ES-I3 (cell line): Measurements from ENCODE around the gene ST6GALNAC6.
"Not testable (repeated sequence)": the region's sequence is repeated elsewhere in the genome, so short reads cannot be mapped to it uniquely, and the experiment has no call there.

ENCODE experiments used
- H3K36me3 ChIP-seq: 2 replicates; pipeline ENCODE4 v1.6.1; 2013; ENCODE audit warnings: mild to moderate bottlenecking, low read length, control low read depth, moderate library complexity; ENCODE audit not compliant: insufficient read depth
- H3K4me1 ChIP-seq: 2 replicates; pipeline ENCODE4 v1.6.1; 2013; ENCODE audit warnings: mild to moderate bottlenecking, control low read depth, low read length; ENCODE audit not compliant: insufficient read depth
- H3K9ac ChIP-seq: 2 replicates; pipeline ENCODE4 v1.6.1; 2013; ENCODE audit warnings: low read depth, mild to moderate bottlenecking, low read length, moderate library complexity
- H3K9me3 ChIP-seq: 2 replicates; pipeline ENCODE4 v1.6.1; 2013; ENCODE audit warnings: mild to moderate bottlenecking, low read length, moderate library complexity; ENCODE audit not compliant: control insufficient read depth, insufficient read depth

ST6GALNAC6 gene

GRCh38 chr9:127871531-127871930 lies 27.9 kb downstream of the ST6GALNAC6 start:
- Histone ChIP-seq H3K4me1 (no peaks in the 10 kb centered on the region), H3K9ac (no peak overlapping the region)

GRCh38 chr9:127870887-127871286 lies 28.5 kb downstream of the ST6GALNAC6 start:
- Histone ChIP-seq H3K4me1 (no peaks in the 10 kb centered on the region), H3K36me3 (no peaks in the 10 kb centered on the region), H3K9me3 (no peaks in the 10 kb centered on the region), H3K9ac (no peak overlapping the region)

More at GRCh38 chr9:127871531-127871930, 27.9 kb downstream of the ST6GALNAC6 start:
- Histone ChIP-seq H3K36me3 (no peaks in the 10 kb centered on the region), H3K9me3 (no peaks in the 10 kb centered on the region)

- not testable (repeated sequence) for H3K36me3 ChIP-seq, H3K9ac ChIP-seq, H3K4me1 ChIP-seq, H3K9me3 ChIP-seq
These were observed 29.3 kb downstream of the ST6GALNAC6 start for GRCh38 chr9:127870153-127870491.

- H3K4me1 ChIP-seq: no peaks in the 10 kb centered on the region
- H3K36me3 ChIP-seq: no peaks in the 10 kb centered on the region; the same call in 1 of the 2 replicates
- H3K9me3 ChIP-seq: no peaks in the 10 kb centered on the region
- H3K9ac ChIP-seq: no peak overlapping the region
These were observed 29.9 kb downstream of the ST6GALNAC6 start for GRCh38 chr9:127869310-127870152.

- H3K4me1 ChIP-seq: no peaks in the 10 kb centered on the region
- H3K9ac ChIP-seq: no peak overlapping the region
- no peaks in the 10 kb centered on the region; the same call in 1 of the 2 replicates for H3K36me3 ChIP-seq
- no peaks in the 10 kb centered on the region for H3K9me3 ChIP-seq
These were observed 31.0 kb downstream of the ST6GALNAC6 start for GRCh38 chr9:127868278-127868902.

- Histone ChIP-seq H3K4me1 (no peaks in the 10 kb centered on the region), H3K36me3 (no peaks in the 10 kb centered on the region; the same call in 1 of the 2 replicates), H3K9me3 (no peaks in the 10 kb centered on the region), H3K9ac (no peak overlapping the region)
These were observed 31.8 kb downstream of the ST6GALNAC6 start for GRCh38 chr9:127867356-127868277.

- Histone ChIP-seq H3K9me3 (no peaks in the 10 kb centered on the region), H3K9ac (no peak overlapping the region), H3K36me3 (no peaks in the 10 kb centered on the region; the same call in 1 of the 2 replicates), H3K4me1 (no peaks in the 10 kb centered on the region)
These were observed 32.9 kb downstream of the ST6GALNAC6 start for GRCh38 chr9:127866535-127866934.

- Histone ChIP-seq H3K9ac (no peak overlapping the region), H3K36me3 (no peaks in the 10 kb centered on the region; the same call in 1 of the 2 replicates), H3K9me3 (no peaks in the 10 kb centered on the region), H3K4me1 (no peaks in the 10 kb centered on the region)
These were observed 33.5 kb downstream of the ST6GALNAC6 start for GRCh38 chr9:127865645-127866464.

- no peaks in the 10 kb centered on the region; the same call in 1 of the 2 replicates for H3K36me3 ChIP-seq
- H3K4me1 ChIP-seq: no peaks in the 10 kb centered on the region
- H3K9ac ChIP-seq: no peak overlapping the region
- H3K9me3 ChIP-seq: no peaks in the 10 kb centered on the region
These were observed 36.2 kb downstream of the ST6GALNAC6 start for GRCh38 chr9:127863191-127863621.

GRCh38 chr9:127862075-127863011 lies 37.1 kb downstream of the ST6GALNAC6 start:
- Histone ChIP-seq H3K9me3 (no peaks in the 10 kb centered on the region), H3K36me3 (no peaks in the 10 kb centered on the region; the same call in 1 of the 2 replicates), H3K9ac (no peak overlapping the region), H3K4me1 (no peaks in the 10 kb centered on the region)

GRCh38 chr9:127860779-127861178 lies 38.6 kb downstream of the ST6GALNAC6 start:
- H3K9me3 ChIP-seq: no peaks in the 10 kb centered on the region
- H3K4me1 ChIP-seq: no peaks in the 10 kb centered on the region
- H3K9ac ChIP-seq: no peak overlapping the region
- no peaks in the 10 kb centered on the region; the same call in 1 of the 2 replicates for H3K36me3 ChIP-seq

GRCh38 chr9:127860260-127860659 lies 39.1 kb downstream of the ST6GALNAC6 start:
- Histone ChIP-seq H3K4me1 (no peaks in the 10 kb centered on the region), H3K9me3 (no peaks in the 10 kb centered on the region), H3K36me3 (no peaks in the 10 kb centered on the region; the same call in 1 of the 2 replicates), H3K9ac (no peak overlapping the region)
